Astrocyte of the spinal cord (primary cell): ENCODE results near the gene SERPINA9.

Experiments
- DNase-seq: peaks from one replicate; pipeline ENCODE4 v3.0.0; 2011; ENCODE audit warnings: low read depth, low spot score
- H3K4me3 ChIP-seq: 2 replicates; pipeline ENCODE4 v1.5.1; 2011; ENCODE audit warnings: low read depth, mild to moderate bottlenecking, low read length, moderate library complexity
- in situ Hi-C: cut with HindIII; loops from 2 replicates; pipeline ENCODE4 v1.10.0; 2017; ENCODE audit warnings: low sequenced_read_pairs
- TF ChIP-seq, protein P1 (sequence below): IDR thresholded peaks from 2 replicates; pipeline ENCODE4 v1.5.1; 2012; ENCODE audit warnings: low read depth, mild to moderate bottlenecking, low read length, inconsistent platforms

Gene SERPINA9

DNA sequence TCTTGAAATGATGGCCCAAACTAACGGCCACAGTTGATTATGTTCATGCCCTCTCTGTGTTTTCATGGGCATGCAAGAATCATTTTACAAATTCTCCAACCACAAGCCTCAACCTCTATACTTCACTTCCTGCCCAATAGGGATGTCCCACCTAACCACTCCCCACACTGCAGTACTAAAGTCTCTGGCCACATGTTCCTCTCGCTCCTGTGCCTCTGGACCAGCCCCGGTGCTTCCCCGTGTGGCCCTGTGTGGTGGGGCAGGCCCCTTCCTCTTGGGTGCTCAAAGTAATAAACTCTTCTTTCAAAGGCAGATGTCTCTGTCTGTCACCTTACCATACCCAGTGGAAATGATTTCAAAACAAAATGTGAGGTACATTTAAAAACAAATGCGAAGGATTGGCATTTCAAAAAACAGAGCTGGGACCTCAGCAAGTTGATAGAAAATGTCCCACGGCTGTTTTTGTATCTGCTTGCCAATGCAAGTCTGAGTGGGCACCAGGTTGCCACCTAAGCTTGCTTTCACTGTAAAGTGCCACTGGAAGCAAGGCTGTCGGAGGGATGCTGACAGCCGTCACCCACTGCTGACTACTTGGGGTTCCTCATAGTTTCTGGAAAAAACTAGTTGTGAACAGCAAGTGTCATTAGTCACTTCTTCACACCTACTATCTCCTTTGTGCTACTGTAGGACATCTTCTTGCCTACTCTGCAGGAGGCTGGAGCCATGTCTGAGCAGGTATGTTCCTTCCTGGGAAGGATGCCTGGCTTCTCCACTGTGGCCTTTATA, 15.2 kb downstream of the SERPINA9 start:
- DNase-seq, result no peak
- in situ Hi-C loops, result no loop called here

DNA sequence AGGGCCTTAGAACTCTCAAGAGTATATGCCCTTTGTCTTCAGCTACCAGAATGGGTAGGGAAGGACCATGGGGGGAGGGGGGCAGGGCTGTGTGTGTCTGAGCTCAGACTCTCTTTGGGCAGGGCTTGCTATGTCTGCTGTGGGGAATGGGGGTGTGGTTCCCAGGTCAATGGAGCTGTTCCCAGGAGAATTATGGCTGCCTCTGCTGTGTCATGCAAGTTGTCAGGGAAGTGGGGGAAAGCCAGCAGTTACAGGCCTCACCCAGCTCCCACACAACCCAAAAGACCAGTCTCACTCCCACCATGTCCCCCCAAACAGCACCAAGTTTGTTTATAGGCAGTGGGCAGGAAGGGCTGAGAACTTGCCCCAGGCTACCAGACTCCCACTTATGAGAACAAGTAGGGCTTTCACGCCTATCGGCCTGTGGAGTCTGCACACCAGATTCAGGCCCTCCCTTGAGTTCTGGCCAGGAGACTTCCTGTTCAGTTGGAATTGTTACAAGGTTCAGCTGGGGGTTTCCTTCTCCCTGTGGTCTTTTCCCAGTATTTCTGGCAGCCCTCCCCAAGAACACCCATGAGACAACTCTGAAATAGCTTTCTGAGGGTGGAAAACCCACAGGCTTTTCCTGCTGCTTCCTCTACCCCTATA, 17.3 kb downstream of the SERPINA9 start:
- DNase-seq, result peak; percentile 7
- in situ Hi-C loops, result no loop called here
- TF ChIP-seq, protein P1, sequence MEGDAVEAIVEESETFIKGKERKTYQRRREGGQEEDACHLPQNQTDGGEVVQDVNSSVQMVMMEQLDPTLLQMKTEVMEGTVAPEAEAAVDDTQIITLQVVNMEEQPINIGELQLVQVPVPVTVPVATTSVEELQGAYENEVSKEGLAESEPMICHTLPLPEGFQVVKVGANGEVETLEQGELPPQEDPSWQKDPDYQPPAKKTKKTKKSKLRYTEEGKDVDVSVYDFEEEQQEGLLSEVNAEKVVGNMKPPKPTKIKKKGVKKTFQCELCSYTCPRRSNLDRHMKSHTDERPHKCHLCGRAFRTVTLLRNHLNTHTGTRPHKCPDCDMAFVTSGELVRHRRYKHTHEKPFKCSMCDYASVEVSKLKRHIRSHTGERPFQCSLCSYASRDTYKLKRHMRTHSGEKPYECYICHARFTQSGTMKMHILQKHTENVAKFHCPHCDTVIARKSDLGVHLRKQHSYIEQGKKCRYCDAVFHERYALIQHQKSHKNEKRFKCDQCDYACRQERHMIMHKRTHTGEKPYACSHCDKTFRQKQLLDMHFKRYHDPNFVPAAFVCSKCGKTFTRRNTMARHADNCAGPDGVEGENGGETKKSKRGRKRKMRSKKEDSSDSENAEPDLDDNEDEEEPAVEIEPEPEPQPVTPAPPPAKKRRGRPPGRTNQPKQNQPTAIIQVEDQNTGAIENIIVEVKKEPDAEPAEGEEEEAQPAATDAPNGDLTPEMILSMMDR, result no peak
- H3K4me3 ChIP-seq, result no peak overlapping the region

More for the DNA sequence above, 15.2 kb downstream of the SERPINA9 start:
- TF ChIP-seq, protein P1, result no peak
- no peak overlapping the region for H3K4me3 ChIP-seq

DNA sequence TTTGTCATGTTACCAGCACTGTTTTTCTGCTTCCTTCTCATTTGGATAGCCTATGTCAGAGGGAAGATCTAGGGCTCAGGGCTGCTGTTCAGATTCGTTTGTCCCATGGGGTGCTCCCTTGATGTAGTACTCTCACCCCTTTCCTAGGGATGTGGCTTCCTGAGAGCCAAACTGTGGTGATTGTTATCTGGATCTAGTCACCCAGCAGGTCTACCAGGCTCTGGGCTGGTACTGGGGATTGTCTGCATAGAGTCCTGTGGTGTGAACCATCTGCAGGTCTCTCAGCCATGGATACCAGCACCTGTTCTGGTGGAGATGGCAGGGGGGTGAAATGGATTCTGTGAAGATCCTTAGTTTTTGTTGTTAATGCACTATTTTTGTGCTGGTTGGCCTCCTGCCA, 17.9 kb downstream of the SERPINA9 start:
- TF ChIP-seq, protein P1, result no peak
- in situ Hi-C loops, result no loop called here
- no peak for DNase-seq
- no peak overlapping the region for H3K4me3 ChIP-seq

DNA sequence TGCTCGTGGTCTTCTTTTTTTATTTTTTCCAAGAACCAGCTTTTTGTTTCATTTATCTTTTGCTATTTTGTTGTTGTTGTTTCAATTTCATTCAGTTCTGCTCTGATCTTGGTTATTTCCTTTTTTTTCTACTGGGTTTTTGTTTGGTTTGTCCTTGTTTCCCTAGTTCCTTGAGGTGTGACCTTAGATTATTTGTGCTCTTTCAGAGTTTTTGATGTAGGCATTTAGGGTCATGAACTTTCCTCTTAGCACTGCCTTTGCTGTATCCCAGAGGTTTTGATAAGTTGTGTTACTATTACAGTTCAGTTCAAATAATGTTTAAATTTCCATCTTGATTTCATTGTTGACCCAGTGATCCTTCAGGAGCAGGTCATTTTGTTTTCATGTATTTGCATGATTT, 20.1 kb downstream of the SERPINA9 start:
- no peak overlapping the region for H3K4me3 ChIP-seq
- in situ Hi-C loops, result no loop called here
- TF ChIP-seq, protein P1, result no peak
- DNase-seq, result no peak

DNA sequence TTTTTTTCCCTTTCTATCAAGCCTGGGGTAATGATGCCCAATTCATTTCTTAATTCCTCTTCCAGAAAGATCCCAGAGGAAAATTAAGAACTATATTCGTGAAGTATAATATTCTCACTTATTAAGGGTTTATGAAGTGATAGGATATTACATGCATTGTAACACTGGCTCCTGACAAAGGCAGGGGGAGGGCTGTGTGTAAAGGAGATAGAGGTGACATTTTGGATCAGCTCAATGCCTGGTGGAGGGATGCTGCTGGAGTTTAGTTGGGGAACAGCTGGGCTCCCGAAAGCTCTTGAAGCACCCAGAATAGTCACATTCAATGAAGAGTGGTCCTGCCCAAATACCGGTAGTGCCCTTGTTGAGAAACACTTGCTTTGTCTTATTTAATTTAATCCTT, 24.2 kb downstream of the SERPINA9 start:
- in situ Hi-C loops, result no loop called here
- DNase-seq, result no peak
- no peak overlapping the region for H3K4me3 ChIP-seq
- TF ChIP-seq, protein P1, result no peak

DNA sequence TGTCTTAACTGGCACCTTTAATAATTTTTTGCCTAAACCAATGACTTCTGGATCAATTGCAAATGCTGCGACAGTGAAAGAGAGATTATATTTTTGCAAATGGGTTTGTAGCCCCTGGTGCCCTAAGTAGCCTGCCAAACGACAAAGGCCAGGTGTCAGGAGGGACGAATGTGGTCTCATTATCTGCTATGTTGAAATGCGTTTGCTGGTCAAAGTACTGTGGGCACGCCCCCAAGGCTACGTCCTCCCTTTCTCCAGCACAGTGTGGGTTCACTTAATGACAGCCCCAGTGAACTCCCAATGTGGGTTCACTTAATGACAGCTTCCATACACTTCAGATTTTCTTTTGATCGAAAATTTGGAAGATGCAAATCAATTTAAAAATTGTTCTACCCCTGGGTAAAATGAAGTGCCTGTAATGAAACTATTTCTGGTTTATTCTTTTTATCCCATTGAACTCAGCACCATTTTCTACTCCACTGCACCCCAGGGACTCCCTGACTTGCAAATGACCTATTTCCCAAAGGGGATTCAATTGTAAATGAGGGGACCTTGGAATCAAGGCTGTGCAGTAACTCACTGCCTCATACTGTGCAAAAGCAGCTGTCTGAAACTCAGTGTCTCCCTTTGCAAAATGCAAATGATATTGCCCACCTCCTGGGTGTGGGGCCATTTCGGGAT, 24.8 kb downstream of the SERPINA9 start:
- in situ Hi-C loops, result no loop called here
- TF ChIP-seq, protein P1, result no peak
- DNase-seq, result no peak
- no peak overlapping the region for H3K4me3 ChIP-seq
